ENCODE data around the gene ARHGAP4.

DNA sequence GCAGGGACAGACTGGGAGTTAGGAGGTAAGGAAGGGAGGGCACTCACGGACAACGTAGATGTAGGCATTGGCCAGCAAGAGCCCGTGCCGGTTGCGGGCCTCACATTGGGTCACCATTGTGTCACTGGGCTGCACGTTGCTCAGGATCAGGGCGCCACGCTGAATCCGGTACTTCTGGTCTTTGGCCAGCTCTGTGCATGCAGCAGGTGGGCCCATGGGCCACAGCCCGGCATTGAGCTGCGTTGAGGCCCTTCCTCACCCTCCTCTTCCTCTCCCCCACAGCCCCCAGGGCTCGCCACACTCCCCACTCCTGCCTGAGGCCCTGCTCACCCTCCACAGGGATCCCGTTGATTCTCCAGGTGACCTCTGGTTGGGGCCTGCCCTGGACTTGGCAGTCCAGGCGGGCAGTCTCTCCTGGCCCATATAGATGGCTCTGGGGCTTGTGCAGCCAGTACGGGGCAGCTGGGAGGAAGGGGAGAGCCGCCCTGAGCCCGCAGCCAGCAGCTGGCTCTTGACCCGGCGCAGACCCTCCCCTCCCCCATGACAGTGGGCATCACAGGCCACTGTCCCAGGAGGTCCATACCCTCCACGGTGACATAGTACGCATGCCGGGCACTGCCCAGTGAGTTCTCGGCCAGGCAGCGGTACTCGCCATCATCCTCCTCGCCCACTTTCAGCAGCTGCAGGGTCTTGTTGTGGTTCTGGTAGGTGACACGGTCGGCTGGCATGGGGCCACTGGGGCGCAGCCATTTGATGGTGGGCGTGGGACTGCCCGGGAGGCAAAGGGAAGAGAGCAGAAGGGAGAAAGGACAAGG, 56.4 kb downstream of the ARHGAP4 start:
- TF ChIP-seq POLR2A (IDR thresholded peaks at IDR 0.05; ENCODE audit: low read depth, low read length) (no peak), POLR2AphosphoS5 (IDR thresholded peaks at IDR 0.05; ENCODE audit: low read depth, low read length) (no peak)
